Stimulated activated CD4-positive, alpha-beta T cell treated with anti-CD3 and anti-CD28 coated beads, TNF-alpha, amount 100 ng/mL, for 48 hours (primary cell): Measurements from ENCODE around the gene MYO16.
A peak's percentile ranks its signal among the peaks of the same experiment; 100 is the strongest.

ENCODE experiments used
- DNase-seq, 3 donors: peaks; one replicate each; pipeline ENCODE4 v3.0.0-alpha.2; 2020; ENCODE audit warnings: low read depth in 3 of 3

The MYO16 gene

DNA sequence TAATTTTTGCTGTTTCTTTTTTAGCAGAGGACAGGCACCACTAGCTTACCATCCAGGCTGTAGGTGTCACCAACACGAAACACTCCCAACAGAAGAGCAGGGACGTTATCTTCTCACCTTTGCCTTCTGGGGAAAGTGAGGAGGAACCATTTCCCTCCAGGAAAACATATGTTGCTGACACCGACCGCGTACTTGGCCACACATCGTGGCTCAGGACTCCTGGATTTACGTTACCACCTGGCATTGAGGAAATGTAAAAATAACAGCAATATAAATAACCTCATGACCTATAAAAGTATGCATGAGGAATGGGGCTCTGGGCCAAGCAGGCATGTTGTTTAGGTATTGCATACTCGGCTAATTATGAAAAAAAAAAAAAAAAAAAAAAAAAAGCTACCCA, 525.1 kb downstream of the MYO16 start:
- no peak for DNase-seq

DNA sequence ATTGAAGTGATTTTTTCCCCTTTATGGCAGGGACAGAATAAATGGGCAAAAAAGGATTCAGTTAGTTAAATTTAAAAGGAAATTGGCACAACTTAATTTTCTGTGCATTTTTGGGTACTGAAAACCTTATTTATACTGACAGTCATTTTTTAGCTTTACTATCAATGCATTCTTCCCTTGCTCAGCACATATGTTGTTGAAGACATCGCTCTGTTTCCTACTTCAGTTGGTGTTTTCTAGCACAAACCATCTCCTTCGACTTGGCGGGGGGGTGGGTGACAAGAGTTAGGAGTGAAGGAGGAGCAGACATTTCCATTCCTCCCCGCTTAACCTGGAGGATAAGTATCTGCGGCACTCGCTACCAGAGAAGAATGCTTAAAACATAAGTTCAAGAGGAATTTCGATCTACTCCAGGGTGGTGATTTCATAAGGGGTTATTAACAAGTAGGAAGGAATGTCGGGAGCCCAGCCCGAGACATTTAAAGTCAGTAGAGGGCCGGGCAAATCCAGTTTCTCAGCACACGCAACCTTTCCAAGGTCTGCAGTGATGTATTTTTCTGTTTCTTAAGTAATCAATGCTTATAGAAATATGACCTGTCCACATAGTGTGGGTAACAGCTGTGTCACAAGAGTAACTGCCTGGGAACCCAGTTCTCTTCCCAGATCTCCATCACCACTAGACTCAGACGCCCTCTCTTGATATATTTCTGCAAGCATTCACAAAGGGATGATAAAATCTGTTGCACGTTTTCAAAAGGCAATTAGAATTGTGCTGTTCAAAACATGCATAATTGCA, 525.8 kb downstream of the MYO16 start:
- DNase-seq, result no peak

DNA sequence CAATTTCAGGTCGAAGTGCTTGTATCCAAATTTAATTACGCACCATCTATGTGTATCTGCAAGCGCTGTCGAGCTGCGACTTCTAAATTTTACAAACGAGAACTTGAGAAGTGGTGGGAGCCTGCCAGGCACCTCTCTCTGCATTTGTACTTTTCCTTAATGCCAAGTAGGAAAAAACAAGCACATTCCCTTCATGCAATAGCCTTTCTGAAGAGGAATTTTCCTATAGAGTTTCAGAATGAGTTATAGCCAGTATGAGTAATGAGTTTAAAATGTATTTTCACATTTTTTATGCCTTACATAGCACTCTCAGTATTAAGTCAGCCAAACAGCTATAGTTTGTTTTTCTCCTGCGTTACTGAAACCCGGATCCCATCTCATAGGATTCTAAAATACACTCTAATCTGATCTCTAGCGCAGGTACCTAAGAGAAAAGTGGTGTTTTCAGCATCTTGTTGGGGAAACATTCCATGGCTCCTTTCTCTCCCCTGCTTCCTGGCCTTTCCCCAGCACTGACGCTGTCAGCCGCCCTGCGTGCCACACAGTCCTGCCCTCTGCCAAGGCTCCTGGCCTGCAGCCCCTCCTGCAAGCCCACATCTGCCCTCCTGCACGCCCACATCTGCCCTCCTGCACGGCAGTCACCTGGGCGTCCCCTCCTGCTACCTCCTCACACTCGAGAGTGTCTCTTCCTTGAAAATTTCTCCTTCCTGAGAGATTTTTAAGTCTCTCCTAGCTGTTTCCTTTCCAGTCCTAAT, 526.9 kb downstream of the MYO16 start:
- no peak for DNase-seq

DNA sequence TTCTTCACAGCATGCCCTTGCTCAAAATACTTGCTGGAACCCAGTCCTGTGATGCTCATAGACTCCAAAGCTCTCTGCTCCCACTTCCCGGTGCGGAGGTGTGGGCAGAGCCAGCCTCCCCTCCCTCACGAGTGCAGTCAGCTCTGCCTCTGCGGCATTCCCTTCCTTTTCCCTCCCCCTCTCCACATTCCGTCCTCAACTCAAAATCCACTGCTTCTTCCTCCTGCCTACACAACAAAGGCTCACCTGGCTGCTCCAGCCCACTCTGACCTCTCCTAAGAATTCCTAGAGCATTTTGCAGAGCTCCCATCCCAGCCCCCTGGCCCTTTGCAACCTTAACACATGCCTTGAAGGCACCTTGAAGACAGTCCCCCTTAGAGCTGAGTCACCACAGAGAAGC, 527.9 kb downstream of the MYO16 start:
- no peak for DNase-seq

DNA sequence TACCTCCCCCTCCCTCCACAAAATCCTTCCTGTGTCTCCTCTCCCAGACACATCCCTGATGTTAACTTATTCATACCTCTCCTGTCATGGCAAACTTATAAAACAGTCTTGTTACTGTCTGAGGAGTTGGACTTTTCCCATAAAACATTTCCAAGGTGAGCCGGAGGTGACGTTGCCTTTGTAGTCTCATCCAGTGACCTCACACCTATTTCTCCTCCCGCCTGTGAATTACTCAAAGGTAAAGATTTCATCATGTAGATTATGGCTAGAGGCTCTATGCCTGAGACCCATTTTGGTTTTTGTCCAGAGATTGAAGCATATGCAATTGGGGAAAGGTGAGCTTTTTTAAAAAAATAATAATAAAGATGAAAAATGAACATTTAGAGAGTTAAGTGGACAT, 529.0 kb downstream of the MYO16 start:
- DNase-seq, result no peak

DNA sequence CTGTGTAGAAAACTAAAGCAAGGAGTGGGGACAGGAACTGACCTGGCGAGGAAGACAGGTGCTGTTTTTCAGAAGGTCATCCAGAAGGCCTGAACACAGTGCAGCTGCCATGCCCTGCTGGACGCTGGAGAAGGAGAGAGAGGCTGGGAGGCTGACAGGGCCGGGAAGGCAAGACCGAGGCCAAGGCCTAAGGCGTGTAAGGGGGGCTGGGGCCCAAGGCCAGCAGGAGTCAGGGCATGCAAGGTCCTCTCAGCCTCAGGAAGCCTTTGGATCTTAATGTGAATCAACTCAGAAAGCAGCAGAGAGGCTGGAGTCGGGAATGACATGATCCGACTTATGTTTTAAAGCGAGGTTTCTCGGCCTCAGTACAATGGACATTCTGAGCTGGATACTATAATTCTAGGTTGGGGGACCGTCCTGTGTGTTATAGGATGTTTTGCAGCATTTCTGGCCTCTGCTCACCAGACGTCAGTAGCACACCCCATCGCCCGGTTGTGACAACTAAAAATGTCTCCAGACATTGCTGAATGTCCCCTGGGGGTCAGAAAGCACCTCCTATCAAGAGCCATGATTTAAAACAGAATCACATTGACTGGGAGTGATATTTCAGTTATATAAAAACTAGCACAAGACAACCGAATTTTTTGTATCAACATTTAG, 530.4 kb downstream of the MYO16 start:
- no peak for DNase-seq

DNA sequence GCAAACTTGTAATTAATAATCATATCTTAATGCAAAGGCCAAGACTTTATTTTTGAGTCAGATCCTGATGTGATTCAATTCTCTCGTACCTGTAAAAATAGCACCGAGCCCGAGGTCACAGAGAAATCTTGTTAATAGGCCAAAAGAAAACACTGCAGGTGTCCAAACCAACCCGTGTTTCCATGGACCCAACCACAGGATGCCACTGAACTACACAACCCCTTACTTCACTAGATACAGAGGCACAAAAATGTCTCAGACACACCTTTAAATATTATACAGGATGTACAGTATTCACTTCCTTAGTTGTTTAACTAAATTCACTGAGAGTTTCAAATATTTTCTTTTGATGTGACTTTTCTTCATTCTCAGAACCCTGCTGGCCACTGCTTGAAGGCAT, 530.9 kb downstream of the MYO16 start:
- DNase-seq, result no peak

DNA sequence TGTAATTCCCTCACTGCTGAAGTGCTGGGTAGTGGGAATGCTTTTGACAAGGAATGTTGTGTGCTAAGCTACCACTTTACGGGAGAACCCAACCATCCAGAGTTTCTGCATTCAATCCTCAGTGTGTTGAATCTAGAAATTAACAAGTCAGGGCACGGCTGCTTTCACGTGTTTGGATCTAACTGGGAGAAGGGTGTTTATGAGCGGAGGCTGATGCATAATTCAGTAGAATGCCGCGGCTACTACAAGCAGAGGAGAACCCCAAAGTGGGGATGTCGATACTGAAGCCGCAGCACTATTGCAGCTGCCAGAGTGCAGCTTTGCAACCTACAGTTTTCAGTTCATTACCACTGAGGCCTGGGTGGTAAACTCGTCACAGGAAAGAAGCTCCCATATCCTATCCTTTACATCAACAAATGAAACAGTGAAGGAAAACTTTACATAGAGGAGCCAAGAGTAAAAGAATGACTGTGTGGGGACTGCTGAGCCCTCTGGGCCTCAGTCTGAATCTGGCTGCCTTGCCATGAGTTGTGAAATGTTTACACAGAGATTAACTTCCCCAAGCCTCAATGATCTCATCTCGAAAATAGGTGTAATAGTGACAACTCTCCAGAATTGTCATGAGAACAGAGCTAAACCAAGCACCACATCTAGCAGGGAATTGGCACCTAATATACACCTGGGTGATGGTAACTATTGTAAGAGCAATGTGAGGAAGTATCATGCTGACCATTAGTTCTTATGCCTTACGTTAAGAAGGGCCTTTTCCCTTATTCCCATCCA, 531.7 kb downstream of the MYO16 start:
- no peak for DNase-seq

DNA sequence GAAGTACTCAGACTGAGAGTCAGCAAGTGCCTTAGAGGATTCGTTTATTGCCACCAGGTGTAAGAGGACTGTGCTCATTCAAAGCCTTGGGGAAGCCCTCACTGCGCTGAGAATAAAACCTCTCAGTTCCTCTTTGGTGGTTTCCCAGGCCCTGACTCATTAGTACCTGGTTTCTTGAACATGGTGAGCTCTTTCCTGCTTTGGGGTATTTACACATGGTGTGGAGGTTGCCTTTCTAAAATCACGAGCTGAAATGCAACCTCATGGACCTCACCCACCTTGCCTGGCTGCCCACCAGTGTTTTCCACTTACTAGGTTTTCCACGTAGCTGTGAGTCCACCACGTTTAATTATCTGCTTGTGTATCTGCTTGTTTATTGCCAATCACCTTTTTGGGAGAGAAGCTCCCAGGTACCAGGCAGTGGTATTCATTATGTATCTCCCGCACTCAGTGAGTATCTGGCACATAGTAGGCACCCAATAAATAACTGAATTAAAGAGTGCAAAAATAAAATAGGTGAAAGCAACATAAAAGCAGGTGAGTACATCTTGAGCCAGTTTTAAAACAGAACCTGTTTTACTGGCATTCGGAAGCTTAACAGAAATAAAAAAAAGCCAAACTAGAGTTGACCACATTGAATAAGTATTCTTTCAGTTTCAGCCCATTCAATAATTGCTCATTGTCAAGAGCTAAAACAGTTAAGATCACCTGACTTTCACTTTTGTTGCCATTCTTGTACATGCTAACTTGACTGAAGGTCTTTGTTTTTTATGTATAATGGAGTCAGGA, 533.0 kb downstream of the MYO16 start:
- DNase-seq, result peak in 1 of 3 donors; percentile 25

DNA sequence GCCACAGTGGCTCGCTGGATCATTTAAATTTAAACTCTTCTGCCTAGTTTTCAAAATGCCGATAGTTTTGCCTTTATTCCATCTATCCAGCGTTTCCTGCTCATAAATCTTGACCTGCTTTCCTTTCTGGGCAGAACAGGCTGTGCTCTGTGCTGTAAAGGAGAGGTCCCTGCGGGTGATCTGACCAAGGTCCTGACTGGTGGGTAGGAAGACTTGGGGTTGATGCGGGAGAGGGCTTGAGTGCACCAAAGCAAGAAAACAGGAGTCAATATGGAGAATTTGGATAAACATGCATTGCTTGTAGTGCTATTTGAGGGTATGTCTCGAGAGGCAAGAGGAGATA, 533.6 kb downstream of the MYO16 start:
- DNase-seq, result no peak

DNA sequence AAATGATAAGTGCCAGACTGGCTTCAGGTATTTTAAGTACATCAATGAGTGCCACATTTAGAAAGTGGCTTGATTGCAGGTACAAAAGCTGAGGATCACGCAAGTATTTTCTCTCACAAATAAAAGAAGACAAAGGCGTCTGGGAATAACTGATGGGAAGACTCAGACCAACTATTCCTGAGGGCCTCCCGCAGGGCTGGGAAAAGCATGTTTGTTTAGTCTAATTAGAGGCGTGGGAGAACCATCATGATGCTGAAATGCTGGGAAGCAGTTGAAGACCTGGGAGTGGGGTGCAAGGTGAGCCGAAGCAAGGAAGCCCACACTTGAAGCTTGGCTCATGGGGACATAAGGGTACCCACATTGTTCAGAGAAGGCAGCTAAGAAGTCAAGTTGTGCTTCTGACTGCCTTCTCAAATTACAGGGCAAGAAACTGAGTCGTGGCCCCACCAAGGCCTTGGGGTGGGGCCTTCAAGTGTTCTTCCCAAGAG, 536.0 kb downstream of the MYO16 start:
- no peak for DNase-seq

DNA sequence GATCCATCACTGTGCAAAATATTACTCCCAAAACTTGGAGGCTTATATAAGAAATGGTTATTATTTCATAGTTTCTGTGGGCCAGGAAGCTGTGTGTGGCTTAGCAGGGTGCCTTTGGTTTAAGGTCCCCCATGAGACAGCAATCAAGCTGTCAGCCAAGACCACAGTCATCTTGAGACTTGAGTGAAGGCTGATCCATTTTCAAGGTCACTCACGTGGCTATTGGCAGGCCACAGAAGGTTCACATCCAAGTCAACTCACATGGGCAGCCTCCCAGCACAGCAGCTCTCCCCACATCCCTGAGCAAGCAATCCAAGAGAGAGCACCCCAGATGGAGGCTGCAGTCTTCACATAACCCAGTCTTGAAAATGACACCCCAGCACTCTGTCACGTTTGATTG, 537.4 kb downstream of the MYO16 start:
- no peak for DNase-seq

DNA sequence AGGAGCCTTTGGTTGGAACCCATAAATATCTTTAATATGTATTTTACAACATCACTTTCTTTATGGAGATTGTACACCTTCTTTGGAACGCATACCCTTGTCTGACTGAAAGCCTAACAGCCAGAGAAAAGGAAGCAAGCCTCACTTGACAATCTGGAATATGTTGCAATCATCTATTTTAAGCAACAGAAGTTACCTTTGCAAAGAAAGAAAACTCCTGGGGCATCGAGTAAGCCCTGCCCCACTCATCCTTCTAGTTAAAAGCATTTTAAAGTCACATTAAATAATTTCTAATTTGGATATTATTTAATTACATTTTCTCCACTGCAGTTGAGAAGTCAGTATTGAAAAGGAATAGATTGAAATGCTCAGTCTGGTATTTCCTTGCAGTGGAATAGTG, 542.7 kb downstream of the MYO16 start:
- no peak for DNase-seq

DNA sequence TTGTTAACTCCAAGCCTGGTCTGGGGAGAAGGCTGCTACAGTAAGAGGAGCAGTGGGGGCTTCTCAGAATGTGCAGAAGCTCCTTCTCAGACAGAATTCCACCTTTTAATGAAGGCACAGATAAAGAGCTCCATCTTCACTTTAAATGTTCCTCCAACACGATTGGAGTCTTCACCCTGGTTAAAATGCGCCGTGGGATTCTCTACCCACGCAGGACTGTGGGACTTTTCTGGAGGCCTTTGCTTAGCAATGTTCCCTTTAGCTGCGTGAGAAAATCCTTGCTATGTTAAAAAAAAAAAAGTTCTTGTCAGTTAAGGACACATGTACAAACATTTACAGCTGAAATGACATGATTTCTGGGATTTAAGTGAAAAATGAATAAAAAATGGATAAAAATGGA, 546.3 kb downstream of the MYO16 start:
- no peak for DNase-seq

DNA sequence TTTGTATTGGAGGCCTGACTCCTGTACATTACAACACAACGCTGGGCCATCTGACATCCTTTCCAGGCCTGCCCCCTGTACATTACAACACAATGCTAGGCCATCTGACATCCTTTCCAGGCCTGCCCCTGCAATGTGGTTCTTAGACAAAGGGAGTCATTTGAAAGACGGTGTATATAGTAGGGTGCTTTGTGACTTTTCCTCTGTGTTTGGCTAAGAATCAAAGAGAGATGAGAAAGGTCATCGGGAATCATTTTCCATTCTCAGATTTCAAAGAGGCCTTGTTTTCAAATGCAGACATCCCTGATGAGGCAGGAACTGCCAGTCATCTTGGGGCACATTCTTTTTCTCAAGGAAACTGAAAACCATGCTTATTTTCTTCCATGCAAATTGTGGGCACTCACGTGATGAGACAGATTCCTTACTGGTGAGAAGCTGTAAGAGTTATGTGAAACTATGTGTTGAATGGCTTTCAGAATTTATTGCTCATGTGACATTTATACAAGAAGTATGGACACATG, 551.6 kb downstream of the MYO16 start:
- no peak for DNase-seq

DNA sequence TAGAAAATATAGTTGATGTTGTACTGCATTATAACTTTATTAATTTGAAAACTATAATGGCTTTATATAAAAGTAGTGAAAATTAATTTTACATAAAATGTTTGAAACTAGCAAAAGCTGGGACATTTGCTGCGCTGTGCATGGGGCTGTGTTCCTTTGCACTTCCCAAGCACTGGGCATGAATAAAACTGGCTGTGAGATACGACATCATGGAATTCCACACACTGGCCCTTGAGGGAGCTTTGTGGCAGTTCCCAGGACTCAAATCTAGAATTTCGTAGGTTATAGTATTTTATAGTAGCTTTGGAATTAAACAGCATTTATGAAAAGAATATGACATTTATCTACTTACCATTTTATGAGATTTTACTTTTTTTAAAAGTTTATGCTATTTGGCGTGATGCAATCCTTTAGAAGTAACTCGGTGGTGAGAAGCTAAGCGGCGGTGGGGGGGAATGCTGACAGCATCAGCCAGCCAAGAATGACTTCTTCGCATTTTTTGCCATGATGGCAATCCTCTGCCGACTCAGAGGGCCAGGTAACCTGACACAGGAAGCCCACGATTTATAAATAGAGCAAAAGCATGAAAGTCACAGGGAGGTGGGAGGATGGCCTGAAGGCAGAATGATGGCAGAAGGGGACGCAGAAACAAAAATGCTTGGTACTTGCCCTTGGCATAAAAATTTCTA, 553.5 kb downstream of the MYO16 start:
- DNase-seq, result no peak

DNA sequence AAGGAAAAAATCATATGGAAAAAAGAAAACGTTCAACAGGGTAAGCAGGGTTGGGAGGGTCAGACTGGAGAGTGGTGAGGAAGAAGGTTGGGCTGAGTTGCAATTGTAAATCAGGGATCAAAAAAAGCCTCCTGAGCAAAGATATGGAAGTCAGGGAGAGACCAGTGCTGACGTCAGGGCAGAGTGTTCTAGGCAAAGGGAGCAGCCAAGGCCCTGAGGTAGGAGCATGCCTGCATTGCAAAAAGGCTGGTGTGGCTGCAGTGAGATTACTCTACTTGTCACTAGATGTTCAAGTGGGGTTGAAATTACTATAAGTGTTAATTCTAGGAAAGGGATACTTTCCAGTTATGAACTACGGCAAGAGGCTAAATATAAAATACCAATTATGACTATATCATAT, 562.0 kb downstream of the MYO16 start:
- no peak for DNase-seq

DNA sequence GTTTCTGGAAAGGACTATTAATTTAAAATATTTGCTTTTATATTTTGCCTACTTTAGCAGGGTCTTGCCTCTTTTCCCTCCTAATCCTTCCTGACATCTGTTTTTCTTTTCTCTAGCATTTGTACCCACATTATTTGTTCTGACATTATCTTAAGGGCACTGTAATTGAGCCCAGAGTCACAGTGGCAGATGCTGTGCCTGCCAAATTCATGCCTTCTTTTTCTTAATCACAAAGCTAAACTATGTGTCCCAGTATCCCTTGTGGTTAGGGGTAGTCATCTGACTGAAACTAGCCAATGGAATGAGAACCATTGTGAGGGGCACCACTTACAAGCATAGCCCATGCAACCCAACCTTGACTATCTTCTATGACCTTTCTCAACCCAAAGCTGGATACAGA, 562.9 kb downstream of the MYO16 start:
- DNase-seq, result no peak

DNA sequence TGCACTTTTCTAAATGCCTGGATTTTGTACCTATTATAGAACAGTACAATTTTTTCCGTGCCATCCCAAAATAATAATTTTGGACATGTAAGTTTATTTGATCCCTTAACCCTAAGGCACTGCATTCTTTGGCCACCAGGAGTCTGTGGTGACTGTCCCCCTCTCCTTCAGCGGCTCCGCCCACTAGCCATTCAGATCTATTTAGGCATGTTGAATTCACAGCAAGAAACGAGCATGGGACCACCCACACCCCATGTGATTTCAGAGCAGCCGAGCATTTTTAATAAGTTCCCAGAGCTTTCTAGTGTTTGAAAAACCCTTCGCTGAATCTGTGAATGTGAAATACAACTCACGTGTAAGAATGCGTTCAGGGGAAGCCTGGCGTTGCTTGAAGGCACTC, 567.5 kb downstream of the MYO16 start:
- no peak for DNase-seq

DNA sequence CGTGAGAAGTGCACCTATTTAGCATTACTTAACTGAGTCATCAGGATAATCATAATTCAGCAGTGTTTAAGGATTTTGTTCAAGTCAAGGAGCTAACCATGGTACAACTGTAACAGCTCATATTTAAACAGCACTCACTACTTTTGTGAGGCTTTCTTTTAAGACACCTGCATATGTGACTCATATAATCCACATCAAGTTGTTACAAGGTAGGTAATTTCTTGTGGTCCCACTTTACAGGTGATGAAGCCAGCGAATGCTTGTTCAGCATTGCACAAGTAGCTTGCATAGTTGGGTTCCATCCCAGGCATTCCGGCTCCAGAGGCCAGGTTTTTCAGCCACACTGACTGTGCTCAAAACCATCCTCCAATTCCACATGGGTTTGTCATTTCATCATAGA, 569.2 kb downstream of the MYO16 start:
- DNase-seq, result no peak
